Measurements from ENCODE around the gene CTU1. TPM values are rescaled to one million over a fixed set of nuclear protein-coding genes. Genes with fewer than 3 reads are reported as not detected.

CTU1 gene
- total RNA-seq, 4 donors from 2014 or later = 2.8 to 8.5 (median 4.6) TPM

GRCh38 chr19:51138549-51138979 is 30.4 kb upstream of the CTU1 start:
- TF ChIP-seq CTCF (IDR thresholded peaks at IDR 0.05; ENCODE audit: low read depth) = no peak

- no peak for TF ChIP-seq CTCF (IDR thresholded peaks at IDR 0.05; ENCODE audit: low read depth)
Observed at GRCh38 chr19:51137792-51138425, 29.7 kb upstream of the CTU1 start.

GRCh38 chr19:51136851-51137551 is 28.8 kb upstream of the CTU1 start:
- TF ChIP-seq CTCF (IDR thresholded peaks at IDR 0.05; ENCODE audit: low read depth) = no peak

- no peak for TF ChIP-seq CTCF (IDR thresholded peaks at IDR 0.05; ENCODE audit: low read depth)
Observed at GRCh38 chr19:51135986-51136762, 28.0 kb upstream of the CTU1 start.

GRCh38 chr19:51135004-51135403 is 26.8 kb upstream of the CTU1 start:
- TF ChIP-seq CTCF (IDR thresholded peaks at IDR 0.05; ENCODE audit: low read depth) = no peak

DNA sequence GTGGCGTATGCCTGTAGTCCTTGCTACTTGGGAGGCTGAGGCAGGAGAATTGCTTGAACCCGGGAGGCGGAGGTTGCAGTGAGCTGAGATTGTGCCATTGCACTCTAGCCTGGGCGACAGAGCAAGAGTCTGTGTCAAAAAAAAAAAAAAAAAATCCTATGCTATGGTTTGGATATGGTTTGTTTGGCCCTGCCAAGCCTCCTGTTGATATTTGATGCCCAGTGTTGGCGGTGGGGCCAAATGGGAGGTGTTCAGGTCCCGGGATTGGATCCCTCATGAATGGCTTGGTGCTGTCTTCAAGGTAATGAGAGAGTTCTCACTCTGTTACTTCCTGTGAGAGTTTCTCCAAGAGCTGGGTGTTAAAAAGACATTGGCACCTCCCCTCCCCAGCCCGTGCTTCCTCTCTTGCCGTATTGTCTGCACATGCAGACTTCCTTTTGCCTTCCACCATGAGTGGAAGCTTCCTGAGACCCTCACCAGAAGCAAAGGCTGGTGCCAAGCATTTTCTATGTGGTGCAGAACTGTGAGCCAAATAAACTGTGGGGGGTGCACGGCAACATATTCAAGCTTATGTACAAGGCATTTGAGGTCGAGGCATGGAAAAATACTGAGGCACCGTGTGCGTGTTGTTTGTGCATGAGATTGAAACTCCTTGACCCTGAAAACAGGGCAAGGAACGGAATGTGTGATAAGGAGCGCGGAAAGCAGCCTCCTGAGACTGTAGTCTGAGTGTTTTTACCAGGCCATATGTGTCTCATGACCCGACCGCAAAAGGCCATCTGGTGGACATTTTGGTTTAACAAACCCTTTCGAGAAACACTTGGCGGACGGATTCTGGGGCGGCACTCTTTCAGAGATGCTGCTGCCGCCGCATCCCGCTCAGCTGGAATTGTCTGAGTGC is 23.8 kb upstream of the CTU1 start:
- TF ChIP-seq CTCF (IDR thresholded peaks at IDR 0.05; ENCODE audit: low read depth) = no peak
